HEK293 (cell line): Measurements from ENCODE around the gene KARS1.
"Not testable (repeated sequence)": the region's sequence is repeated elsewhere in the genome, so short reads cannot be mapped to it uniquely, and the experiment has no call there.

ENCODE experiments used
- CTCF ChIA-PET: fragments of 350-600 bp; formaldehyde crosslinking; extraction: SDS; loops from one replicate; lab custom pipeline; 2021; ENCODE audit warnings: antibody characterized with exemption; lab: Yijun Ruan, JAX
- POLR2A ChIA-PET: fragments of 300-600 bp; formaldehyde crosslinking; extraction: SDS; loops from one replicate; lab custom pipeline; 2020; ENCODE audit warnings: antibody characterized with exemption, inconsistent platforms; lab: Yijun Ruan, JAX
- H3K27ac ChIP-seq: fragments of 200-500 bp; sonication (Bioruptor generic); 2 replicates; pipeline ENCODE4 v1.5.1; 2014; ENCODE audit warnings: low read depth, low read length, control low read depth, inconsistent platforms; ENCODE audit errors: extremely low read depth
- H3K36me3 ChIP-seq, 2 experiments: fragments of 200-500 bp in 1 of 2; sonication (Bioruptor generic) in 1 of 2; 1 replicate in 1 of 2; 2 replicates in 1 of 2; pipeline ENCODE4 v1.5.1; 2014 to 2017; ENCODE audit warnings: inconsistent platforms in 2 of 2, low read length in 2 of 2; ENCODE audit not compliant: control insufficient read depth in 2 of 2, insufficient read depth in 1 of 2
- H3K4me1 ChIP-seq: fragments of 200-500 bp; sonication (Bioruptor generic); 2 replicates; pipeline ENCODE4 v1.5.1; 2014; ENCODE audit warnings: mild to moderate bottlenecking, low read length, inconsistent platforms; ENCODE audit not compliant: control insufficient read depth, insufficient read depth
- H3K4me3 ChIP-seq: 2 replicates; pipeline ENCODE4 v1.5.1; 2011; ENCODE audit warnings: low read depth, mild to moderate bottlenecking, control low read depth, low read length, moderate library complexity
- H3K9me3 ChIP-seq: fragments of 200-500 bp; sonication (Bioruptor generic); 2 replicates; pipeline ENCODE4 v1.5.1; 2014; ENCODE audit warnings: low read depth, low read length, inconsistent platforms; ENCODE audit not compliant: control insufficient read depth, insufficient read depth
- ZNF280C ChIP-seq: fragments of 450-650 bp; formaldehyde crosslinking; IDR thresholded peaks from 2 replicates; pipeline ENCODE4 v1.5.1; 2016; ENCODE audit warnings: missing biosample characterization, missing genetic modification characterization
- ZNF660 ChIP-seq: fragments of 450-650 bp; IDR thresholded peaks from 2 replicates; pipeline ENCODE4 v1.5.1; 2018; ENCODE audit warnings: missing biosample characterization, mild to moderate bottlenecking, missing genetic modification characterization
- TF ChIP-seq, protein P1 (sequence below): fragments of 450-650 bp; formaldehyde crosslinking; IDR thresholded peaks from 2 replicates; pipeline ENCODE4 v1.5.1; 2016; ENCODE audit warnings: missing biosample characterization, missing genetic modification characterization
- TF ChIP-seq, protein P2 (sequence below): fragments of 450-650 bp; formaldehyde crosslinking; IDR thresholded peaks from 2 replicates; pipeline ENCODE4 v1.5.1; 2017; ENCODE audit warnings: missing biosample characterization, missing genetic modification characterization
- TF ChIP-seq, protein P3 (sequence below): fragments of 450-650 bp; formaldehyde crosslinking; conservative IDR thresholded peaks from 2 replicates; pipeline ENCODE4 v1.5.1; 2016; ENCODE audit warnings: low read depth, missing biosample characterization, missing genetic modification characterization
- TF ChIP-seq, protein P4 (sequence below): fragments of 450-650 bp; formaldehyde crosslinking; IDR thresholded peaks from 2 replicates; pipeline ENCODE4; 2016; ENCODE audit warnings: missing biosample characterization, missing genetic modification characterization

KARS1 gene

DNA sequence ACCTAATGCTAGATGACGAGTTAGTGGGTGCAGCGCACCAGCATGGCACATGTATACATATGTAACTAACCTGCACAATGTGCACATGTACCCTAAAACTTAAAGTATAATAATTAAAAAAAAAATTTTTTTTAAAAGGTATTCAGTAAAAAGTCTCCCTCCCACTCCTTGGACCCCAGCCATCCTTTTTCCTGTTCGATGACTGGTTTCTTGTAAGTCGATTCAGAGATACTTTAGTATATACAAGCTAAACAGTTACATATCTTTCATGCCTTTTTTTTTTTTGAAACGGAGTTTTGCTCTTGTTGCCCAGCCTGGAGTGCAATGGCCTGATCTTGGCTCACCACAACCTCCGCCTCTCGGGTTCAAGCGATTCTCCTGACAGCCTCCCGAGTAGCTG lies 55.5 kb downstream of the KARS1 start:
- POLR2A ChIA-PET, result interaction anchor here (1.2 kb wide), 1 partner anchor 36 kb away, joined by 3 read pairs; the partner anchor contains the start of gene TMEM231
- H3K9me3 ChIP-seq, H3K4me1 ChIP-seq, H3K4me3 ChIP-seq, H3K27ac ChIP-seq: not testable (repeated sequence)
- H3K36me3 ChIP-seq, result peaks cover 0 to 17% of the 10 kb centered on the region in 2 experiments; a peak in 2 of 3 replicates
- CTCF ChIA-PET, result interaction anchor here (0.7 kb wide), 1 partner anchor 106 kb away, joined by 3 read pairs; no protein-coding TSS in a partner anchor

DNA sequence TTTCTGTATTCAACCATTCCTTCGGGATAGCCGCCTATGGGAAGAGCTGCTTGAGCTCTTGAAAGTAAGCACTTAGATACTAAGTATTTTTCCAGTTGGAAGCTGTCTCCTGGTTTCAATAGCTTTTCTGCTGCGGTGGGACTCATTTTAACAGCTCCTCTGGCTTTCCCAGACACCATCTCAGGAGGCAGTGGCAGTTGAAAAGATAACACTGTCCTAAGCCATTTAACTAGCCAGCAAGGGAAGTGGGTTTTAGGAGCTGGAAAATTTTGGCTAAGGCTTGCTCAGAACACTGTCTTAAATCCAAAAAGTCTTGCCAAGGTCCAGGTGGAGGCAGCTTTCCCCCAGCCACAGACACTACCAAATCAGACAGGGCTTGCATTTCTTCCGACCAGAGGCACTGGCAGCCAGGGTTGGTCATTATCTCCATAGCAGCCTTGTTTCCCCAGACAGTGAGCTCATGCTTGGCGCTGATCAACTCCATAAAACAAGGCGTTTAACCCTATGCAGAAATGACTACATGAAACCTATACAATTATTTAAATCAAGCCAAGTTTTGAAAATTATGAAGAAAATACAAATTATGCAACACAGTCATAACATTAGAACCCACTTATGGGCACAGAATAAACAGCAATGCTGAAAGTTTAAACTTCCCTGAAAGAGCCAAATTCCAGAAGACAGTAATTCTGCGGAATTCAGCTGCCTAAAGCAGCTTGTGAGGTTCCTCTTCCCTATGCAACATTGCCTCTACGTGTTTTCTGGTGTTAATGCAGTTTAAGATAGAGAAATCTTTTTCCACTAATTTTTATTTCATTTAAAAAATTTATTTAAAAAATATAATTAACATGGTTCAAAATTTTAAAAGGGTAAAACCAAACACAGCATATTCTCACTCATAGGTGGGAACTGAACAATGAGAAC lies 56.3 kb downstream of the KARS1 start:
- Histone ChIP-seq H3K9me3 (no peaks in the 10 kb centered on the region), H3K4me1 (peaks cover 5% of the 10 kb centered on the region; the same call in 1 of the 2 replicates), H3K4me3 (no peak overlapping the region), H3K36me3 (peaks cover 0 to 21% of the 10 kb centered on the region in 2 experiments; a peak in 2 of 3 replicates), H3K27ac (no peak overlapping the region; the same call in 1 of the 2 replicates)
- TF ChIP-seq, protein P1, sequence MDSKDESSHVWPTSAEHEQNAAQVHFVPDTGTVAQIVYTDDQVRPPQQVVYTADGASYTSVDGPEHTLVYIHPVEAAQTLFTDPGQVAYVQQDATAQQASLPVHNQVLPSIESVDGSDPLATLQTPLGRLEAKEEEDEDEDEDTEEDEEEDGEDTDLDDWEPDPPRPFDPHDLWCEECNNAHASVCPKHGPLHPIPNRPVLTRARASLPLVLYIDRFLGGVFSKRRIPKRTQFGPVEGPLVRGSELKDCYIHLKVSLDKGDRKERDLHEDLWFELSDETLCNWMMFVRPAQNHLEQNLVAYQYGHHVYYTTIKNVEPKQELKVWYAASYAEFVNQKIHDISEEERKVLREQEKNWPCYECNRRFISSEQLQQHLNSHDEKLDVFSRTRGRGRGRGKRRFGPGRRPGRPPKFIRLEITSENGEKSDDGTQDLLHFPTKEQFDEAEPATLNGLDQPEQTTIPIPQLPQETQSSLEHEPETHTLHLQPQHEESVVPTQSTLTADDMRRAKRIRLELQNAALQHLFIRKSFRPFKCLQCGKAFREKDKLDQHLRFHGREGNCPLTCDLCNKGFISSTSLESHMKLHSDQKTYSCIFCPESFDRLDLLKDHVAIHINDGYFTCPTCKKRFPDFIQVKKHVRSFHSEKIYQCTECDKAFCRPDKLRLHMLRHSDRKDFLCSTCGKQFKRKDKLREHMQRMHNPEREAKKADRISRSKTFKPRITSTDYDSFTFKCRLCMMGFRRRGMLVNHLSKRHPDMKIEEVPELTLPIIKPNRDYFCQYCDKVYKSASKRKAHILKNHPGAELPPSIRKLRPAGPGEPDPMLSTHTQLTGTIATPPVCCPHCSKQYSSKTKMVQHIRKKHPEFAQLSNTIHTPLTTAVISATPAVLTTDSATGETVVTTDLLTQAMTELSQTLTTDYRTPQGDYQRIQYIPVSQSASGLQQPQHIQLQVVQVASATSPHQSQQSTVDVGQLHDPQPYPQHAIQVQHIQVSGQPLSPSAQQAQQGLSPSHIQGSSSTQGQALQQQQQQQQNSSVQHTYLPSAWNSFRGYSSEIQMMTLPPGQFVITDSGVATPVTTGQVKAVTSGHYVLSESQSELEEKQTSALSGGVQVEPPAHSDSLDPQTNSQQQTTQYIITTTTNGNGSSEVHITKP, result 0 out of 2 replicates have a peak, but pooled peaks have one; percentile 25
- TF ChIP-seq, protein P2, sequence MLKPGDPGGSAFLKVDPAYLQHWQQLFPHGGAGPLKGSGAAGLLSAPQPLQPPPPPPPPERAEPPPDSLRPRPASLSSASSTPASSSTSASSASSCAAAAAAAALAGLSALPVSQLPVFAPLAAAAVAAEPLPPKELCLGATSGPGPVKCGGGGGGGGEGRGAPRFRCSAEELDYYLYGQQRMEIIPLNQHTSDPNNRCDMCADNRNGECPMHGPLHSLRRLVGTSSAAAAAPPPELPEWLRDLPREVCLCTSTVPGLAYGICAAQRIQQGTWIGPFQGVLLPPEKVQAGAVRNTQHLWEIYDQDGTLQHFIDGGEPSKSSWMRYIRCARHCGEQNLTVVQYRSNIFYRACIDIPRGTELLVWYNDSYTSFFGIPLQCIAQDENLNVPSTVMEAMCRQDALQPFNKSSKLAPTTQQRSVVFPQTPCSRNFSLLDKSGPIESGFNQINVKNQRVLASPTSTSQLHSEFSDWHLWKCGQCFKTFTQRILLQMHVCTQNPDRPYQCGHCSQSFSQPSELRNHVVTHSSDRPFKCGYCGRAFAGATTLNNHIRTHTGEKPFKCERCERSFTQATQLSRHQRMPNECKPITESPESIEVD, result 0 out of 2 replicates have a peak, but pooled peaks have one; percentile 9
- TF ChIP-seq ZNF660 (tag by site-specific recombination), result peak; percentile 48; the same call in 1 of the 2 replicates
- TF ChIP-seq, protein P3, sequence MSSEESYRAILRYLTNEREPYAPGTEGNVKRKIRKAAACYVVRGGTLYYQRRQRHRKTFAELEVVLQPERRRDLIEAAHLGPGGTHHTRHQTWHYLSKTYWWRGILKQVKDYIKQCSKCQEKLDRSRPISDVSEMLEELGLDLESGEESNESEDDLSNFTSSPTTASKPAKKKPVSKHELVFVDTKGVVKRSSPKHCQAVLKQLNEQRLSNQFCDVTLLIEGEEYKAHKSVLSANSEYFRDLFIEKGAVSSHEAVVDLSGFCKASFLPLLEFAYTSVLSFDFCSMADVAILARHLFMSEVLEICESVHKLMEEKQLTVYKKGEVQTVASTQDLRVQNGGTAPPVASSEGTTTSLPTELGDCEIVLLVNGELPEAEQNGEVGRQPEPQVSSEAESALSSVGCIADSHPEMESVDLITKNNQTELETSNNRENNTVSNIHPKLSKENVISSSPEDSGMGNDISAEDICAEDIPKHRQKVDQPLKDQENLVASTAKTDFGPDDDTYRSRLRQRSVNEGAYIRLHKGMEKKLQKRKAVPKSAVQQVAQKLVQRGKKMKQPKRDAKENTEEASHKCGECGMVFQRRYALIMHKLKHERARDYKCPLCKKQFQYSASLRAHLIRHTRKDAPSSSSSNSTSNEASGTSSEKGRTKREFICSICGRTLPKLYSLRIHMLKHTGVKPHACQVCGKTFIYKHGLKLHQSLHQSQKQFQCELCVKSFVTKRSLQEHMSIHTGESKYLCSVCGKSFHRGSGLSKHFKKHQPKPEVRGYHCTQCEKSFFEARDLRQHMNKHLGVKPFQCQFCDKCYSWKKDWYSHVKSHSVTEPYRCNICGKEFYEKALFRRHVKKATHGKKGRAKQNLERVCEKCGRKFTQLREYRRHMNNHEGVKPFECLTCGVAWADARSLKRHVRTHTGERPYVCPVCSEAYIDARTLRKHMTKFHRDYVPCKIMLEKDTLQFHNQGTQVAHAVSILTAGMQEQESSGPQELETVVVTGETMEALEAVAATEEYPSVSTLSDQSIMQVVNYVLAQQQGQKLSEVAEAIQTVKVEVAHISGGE (tag by site-specific recombination), result no peak
- CTCF ChIA-PET, result interaction anchor here (0.9 to 1.3 kb wide), 5 partner anchors 9 to 392 kb away, joined by 3 to 6 read pairs (median 4); no protein-coding TSS in a partner anchor
- POLR2A ChIA-PET, result interaction anchor here (0.5 to 1.2 kb wide), 5 partner anchors 21 to 57 kb away, joined by 3 to 6 read pairs (median 3); partner anchors contain the start of genes ADAT1, KARS1, TERF2IP and TMEM231

DNA sequence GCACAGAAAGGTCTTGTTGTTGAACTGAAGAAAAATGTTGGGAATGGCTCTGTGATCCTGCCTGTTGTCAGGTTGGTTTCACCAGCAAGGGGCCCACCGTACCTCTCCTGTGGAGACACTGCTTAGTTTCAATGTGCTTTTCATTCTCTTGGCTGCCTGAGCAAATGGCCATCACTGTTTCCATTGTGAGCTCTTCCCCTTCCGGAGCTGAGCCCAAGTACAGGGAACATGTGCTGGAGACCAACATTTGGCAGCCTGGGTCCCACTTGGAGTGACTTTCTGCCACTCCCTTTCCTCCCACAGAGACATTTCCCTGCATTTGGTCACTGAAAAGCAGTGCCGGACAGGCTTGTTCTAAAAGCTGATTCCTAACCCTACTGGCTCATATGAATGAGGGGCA lies 58.2 kb downstream of the KARS1 start:
- H3K27ac ChIP-seq, result no peak overlapping the region
- H3K4me1 ChIP-seq, result peaks cover 5% of the 10 kb centered on the region; the same call in 1 of the 2 replicates
- CTCF ChIA-PET, result no interaction called here
- POLR2A ChIA-PET, result no interaction called here
- H3K4me3 ChIP-seq, result no peak overlapping the region
- TF ChIP-seq ZNF280C, result no peak
- TF ChIP-seq, protein P4, sequence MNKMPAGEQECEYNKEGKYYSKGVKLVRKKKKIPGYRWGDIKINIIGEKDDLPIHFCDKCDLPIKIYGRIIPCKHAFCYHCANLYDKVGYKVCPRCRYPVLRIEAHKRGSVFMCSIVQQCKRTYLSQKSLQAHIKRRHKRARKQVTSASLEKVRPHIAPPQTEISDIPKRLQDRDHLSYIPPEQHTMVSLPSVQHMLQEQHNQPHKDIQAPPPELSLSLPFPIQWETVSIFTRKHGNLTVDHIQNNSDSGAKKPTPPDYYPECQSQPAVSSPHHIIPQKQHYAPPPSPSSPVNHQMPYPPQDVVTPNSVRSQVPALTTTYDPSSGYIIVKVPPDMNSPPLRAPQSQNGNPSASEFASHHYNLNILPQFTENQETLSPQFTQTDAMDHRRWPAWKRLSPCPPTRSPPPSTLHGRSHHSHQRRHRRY (tag by site-specific recombination), result no peak
- peaks cover 0 to 27% of the 10 kb centered on the region in 2 experiments; a peak in 1 of 3 replicates for H3K36me3 ChIP-seq
- no peaks in the 10 kb centered on the region for H3K9me3 ChIP-seq
